GF-D8 (cell line): ENCODE data around the gene KLHL25.

Experiments
- DNase-seq: peaks from one replicate; lab custom pipeline; 2025; lab: John Stamatoyannopoulos, UW

Gene KLHL25

DNA sequence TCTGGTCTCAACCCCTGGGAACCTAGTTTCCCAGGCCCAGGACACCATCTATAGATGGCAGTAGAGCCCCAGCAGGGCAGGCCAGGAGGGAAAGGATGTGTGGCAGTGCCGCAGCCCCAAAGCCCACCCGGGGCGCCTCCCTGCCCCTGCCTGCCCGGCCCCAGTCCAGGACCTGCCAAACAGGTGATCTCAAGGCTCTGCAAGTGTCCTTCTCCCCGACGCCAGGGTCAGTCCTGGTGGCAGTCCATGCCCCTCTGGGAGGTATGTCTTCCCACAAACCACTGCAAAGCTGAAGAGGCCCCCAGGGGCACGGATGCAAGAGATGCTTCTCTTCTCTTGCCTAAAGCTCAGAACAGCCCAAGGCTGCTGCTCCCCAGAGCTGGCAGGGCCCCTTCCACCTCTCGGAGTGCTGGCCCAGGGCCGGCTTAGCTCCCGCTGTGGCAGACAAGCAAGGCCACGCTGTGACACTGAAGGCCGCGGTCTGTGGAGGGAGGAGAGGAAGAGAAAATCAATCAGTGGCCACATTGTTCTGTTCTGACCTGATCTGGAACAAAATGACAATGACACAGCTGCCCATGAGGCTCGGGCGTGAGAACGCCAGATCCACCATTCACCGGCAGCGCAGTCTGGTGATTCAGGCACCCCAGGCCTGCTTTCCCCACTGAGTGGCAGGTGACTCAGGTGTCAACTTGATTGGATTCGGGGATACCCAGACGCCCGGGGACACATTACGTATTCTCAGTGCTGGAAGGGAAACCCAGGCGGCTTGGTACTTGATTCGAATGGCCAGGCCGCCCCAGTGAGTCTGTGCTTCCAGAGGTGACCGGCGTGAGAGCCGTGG is 34.0 kb downstream of the KLHL25 start:
- DNase-seq, result no peak

DNA sequence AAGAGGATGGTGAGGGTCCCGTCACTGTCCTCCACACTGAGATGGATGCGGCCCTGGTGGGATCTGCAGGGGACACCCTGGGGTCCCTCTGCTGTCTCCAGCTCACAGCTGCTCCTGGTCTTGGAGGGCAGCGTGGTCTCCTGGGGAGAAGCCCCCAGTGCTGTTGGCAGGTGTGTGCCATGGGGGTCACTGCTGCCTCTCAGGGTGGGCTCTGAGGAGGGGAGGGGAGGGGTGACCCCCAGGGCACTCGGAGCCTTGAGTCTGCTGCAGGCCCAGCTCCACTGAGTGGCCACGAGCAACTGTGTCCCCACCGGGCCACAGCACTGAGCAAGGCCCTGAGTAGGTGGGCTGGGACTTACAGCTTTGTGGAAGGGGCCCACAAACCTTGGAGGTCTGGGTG is 34.7 kb downstream of the KLHL25 start:
- DNase-seq, result no peak

DNA sequence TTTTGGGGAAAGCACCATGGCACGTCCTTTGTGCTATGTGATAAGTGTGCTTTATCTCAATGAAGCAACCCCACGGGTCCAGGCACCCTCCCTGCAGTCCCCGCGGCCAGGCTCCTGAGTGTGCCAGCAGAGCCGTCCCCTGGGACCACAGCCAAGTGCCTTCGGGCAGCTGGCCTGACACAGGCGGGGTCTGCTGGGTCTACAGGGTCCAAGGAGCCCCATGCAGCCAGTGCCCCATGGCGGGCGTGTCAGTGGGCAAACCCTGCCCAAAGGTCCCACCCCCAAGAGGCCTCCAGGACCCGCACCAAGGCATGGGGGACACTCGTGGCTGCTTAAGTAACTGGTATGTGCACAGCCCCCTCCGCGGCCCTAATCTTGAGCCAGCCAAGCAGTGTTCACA is 35.3 kb downstream of the KLHL25 start:
- no peak for DNase-seq

DNA sequence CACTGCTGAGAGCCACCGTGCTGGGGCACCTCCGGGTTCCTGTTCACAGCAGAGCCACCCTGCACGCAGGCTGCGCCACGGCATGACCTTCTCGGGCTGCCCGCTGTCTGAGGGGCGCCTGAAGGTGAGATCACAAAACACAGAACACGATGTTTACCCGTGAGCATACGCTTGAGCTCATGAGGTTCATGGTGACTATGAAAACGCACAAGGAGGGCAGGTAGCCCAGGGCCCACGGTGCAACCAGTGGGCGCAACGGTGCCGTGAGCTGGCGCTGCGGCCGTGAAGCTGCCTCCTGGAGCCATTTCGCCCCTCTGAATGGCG is 36.1 kb downstream of the KLHL25 start:
- no peak for DNase-seq

DNA sequence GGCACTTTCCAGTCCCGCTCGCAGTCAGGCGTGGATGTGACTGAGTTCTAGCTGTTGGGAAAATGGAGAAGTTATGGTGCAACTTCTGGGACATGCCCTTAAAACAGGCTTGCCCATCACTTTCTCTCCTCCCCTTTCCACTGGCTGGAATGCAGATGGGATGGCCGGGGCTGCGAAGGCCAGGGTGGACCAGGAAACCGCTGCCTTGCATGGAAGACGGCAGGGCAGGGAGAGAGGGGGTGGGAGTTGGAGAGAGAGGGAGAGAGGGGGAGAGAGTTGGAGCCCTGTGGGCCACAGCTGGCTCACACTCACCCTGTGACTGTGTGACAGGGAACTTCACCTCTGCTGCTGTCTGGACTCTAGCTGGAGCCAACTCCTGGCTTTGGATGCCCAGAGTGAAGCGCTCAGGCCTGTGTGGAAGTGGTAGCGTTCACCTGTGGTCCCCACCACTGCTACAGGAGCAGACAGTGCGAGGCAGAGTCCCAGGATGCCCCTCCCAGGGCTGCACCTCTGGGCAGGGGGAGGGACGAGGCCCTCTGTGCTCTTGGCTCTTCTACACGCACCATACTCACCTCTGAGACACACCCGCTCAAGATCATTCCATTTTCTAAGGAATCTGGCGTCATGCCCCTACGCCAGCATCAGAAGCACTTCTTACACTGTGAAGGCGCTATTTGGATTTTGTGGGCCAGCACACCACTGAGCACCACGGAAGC is 36.6 kb downstream of the KLHL25 start:
- DNase-seq, result no peak

DNA sequence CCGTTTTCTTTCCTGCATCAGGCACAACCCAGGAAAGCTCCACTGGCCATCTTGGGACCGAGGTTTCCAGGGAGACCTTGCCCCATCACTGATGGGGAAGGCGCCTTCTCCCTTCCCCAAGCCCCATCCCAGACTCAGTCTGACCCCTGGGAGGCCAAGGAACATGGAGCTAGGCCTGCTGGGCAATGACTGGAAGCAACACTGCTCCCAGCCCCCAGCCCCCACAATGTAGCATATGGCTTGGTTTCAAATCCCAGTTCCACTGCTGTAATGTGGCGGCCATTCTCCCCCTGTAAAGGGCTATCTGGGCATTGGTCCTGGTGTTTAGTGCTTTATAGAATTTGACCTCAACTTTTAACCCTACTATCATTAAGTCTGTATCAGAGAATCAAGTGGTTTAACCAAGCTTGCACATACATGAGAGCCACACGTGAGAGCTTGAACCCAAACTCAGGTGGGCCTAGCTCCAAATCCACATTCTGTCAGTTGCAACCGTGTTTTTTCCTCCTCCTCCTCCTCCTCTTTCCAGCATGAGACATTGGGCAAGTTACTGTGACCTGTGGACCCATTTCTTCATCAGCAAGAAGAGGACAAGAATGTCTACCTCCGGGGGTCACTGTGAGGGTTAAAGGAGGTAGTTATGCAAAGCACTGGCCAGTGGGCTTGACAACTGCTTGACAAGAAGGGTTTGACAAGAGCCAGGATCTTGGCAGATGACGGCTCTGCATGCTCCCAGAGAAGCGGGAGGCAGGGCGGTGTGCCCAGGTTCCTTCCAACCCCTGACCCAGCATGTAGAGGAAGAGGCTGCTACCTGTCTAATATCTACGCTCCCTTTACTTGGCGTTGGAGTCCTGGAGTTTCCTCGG is 37.4 kb downstream of the KLHL25 start:
- DNase-seq, result no peak

DNA sequence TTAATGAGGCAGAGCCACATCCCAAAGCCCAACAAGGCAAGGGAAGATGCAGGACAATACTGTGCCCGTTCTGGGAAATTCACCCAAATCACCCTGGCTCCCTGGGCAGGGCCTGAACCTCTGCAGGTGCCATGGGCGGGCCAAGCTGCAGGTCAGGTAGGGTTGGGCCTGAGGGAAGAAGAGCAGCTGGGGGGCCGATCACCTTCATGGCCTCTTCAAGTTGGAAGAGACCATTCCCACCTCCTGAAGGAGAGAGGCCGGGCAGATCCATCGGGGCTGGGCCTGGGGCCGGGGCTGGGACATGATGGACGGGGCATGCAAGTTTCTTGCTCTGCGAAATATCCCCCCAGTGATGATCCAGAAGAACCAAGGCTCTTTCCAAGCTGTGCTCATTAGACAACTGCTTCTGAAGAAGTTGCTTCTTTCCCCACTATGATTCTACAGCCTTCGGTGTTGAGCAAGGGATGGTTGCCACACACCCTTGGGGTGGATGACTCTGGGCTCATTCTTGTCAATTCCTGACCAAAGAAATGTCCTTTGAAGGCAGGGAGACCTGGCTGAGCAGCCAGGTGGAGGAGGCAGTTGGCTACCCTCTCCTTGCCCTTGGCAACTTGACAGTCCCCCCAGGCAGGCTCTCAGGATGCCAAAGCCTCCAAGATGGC is 38.2 kb downstream of the KLHL25 start:
- no peak for DNase-seq

DNA sequence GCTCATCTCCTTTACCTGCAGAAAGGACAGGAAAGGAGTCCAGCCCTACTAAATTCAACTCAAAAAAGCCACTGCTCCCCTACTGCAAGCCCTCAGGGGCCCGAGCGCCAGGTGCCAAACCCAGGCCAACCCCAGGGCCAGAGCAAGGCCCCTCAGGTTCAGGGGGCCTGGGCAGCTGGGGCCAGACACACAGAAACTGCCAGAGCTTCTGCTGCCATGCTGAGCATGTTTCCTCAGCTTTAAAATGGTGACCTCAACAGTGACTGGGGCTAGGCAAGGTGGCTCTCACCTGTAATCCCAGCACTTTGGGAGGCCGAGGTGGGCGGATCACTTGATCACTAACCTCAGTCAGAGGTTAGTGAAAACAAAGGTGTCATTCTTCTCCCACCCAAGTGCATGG is 38.8 kb downstream of the KLHL25 start:
- no peak for DNase-seq

DNA sequence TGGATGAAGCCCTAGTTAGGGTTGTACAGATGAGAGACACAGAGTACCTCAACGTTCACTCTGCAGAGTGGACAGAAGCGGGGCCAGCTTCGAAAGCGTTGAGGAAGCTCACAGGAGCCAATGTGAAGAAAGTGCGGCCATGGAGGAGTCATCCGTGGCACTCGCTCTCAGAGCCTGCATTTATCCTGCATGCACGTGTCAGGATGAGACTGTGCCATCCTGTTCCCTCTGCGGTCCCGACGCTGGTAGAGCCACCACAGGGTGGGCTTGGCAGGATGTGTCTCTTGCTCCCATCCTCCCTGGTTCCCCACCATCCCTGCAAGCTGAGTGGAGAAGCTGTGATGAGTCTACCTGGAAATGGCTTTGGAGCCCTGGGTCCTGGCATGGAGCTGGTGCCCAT is 39.3 kb downstream of the KLHL25 start:
- DNase-seq, result no peak

DNA sequence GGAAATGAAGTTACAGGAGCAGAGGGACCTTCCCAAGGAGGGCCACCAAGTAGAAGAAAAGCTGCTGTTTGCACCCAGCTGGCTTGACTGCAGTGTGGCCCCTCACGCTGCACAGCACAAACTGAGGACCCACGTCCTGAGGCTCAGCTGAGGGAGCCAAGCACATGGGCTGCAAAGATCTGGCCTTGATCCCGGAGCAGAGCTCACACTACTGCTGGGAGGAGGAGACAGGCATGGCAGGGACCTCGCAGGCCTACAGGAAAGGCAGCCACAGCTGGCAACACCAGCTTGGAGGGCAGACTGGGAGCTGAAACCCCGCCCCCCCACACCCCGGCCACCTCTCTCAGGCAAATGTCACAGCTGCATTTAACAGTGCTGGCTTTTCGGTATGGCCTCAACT is 39.7 kb downstream of the KLHL25 start:
- DNase-seq, result no peak

DNA sequence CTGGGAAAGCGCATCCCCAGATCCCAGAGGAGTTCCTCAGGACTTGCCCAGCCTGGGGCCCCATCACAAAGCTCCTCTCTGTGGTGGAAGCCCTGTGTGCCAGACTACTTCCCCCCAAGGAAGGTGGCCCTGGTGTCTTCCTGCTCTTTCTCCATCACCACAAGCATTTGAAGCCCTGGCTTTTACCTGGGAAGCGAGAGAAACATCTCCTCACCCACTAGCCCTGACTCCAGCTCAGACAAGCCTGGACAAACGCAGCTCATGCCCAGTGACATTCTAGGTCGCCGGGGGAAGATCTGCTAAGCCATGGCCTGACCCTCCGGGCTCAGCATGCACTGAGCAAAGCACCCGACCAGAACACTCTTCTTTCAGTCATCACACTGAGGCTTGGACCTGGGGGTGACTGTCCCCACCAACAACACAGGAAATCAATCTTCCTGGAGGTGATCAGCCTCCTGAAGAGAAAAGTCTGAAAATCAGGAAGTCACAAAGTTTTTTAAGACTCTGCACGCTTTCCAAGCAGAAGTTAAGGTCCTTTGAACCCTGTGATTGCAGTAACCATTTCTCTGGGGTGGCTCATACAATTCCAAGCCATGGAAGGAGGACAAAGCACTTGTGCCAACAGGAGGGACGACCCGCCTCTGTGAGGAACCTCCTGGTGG is 40.8 kb downstream of the KLHL25 start:
- DNase-seq, result no peak

DNA sequence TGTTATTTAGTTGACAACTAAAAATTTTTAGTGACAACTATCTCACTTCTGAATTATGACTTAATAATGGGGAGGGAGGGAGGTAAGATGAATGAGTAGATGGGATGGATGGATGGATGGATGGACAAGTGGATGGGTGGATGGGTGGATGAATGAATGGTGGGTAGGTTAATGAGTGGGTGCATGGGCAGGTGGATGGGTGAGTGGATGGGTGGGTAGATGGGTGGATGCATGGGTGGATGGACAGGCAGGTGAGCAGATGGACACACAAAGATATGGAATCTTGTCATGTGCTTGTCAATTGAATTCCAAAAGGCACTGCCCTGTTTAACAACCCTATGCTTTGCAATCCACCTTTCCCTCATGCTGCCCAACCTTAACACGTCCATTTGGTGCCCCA is 41.5 kb downstream of the KLHL25 start:
- DNase-seq, result no peak

DNA sequence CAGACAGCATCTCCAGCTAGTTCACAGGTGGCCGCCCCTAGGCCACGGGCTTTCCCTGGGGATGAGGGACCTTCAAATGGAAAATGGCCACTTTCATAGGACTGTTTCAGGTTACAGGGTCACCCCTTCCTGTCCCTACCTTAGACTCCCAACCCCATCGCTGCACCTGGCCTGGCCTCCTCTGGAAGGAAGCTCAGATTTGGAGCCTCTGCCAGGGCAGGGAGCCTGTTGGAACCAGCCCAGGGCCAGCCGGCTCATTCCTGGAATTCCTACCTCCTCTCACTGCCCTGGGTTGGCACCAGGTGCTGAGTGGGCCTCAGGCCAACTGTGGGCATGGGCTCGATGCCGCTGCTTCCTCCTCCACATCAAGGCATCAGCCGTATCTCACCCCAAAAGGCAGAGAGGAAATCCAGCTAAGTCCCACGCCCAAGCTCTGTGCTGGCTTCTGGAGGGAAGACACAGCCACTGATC is 42.2 kb downstream of the KLHL25 start:
- no peak for DNase-seq

DNA sequence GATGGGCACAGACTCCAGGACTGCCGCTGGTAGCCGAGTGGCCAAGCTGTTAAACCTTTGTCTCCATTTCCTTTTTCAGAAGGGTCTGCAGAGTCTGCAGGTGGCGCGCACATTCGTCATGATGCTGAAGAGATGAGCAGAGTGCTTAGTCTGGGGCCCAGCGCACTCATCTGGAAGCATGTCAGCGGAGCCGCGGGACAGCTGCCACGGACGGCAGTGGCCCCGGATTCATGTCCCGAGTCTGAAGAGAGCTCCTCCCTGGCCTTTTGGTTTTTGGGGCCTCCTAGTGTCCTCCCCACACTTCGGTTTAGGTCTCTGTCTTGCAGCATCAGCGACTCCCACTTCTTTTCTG is 42.6 kb downstream of the KLHL25 start:
- no peak for DNase-seq

DNA sequence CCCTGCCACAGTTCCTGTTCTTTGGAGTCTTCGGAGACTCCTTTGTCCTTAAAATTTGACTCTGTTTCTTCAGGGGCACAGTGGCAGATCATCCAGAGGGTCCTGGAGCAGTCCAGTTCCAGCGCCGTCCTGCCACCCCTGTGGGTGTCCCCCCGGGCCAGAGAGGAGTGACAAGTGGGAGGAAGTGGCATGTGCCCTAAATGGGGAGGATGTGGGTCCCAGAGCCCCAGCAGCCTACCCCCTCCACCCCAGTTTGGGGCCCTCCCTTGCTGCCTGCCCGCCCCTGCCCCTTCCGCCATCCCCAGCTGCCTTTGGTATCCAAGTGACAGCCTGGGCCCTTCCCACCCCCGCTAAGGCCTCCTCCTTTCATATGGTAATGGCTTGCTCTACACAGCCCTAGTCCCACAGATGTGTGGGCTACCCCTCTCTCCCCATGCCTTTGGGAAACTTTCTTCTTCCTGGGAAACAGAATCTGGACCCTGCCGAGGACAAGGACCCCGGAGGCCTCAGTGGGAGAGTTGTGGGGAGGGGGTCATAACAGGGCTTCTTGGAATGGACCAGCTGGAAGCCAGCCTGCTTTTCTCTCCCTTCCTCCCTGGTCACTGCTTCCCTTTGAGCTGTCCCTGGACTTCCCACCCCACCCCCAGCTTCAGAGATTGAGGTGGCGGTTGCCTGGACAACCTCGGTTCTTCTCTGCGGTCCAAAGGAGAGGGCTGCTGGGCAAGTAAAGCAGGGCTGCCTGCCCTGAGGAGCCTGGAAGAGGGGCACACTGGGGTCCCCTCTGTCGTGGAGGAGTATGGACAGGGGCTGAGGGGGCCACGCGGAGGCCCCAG is 43.2 kb downstream of the KLHL25 start:
- DNase-seq, result no peak

DNA sequence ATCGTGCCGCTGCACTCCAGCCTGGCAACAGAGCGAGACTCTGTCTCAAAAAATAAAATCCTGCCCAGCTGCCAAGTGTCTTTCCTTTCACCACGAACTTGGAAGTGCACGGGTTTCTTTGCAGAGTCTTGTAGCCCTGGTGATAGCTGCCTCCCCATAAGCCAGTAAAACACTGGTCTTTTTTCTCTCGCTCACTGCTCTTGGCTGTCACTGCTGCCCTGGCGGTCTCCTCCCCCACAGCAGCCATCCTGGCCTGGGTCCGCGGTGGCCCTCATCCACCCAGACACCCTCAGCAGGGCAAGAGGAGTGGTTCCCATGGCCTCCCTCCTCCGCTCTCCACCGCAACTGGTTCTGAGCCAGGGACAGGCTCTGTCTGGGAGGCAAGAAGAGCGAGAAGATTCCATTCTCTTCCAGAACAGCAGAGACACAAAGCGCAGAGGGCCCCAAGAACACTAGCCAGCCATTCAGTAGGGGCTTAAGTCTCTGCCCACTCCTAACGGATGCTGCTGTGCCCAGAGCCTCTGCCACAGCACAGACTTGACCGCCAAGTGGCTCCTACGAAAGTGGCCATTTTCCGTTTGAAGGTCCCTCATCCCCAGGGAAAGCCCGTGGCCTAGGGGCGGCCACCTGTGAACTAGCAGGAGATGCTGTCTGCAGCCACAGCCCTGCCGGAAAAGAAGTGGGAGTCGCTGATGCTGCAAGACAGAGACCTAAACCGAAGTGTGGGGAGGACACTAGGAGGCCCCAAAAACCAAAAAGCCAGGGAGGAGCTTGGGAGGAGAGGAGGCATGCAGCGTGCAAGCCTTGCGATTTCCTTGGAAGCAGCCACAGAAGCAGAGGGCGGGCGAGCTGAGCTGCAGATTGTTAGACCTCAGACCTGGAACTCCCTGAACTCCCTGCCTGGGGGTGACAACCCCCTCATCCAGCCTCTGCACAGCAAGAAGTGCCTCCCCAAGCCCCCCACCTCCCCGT is 44.1 kb downstream of the KLHL25 start:
- no peak for DNase-seq

DNA sequence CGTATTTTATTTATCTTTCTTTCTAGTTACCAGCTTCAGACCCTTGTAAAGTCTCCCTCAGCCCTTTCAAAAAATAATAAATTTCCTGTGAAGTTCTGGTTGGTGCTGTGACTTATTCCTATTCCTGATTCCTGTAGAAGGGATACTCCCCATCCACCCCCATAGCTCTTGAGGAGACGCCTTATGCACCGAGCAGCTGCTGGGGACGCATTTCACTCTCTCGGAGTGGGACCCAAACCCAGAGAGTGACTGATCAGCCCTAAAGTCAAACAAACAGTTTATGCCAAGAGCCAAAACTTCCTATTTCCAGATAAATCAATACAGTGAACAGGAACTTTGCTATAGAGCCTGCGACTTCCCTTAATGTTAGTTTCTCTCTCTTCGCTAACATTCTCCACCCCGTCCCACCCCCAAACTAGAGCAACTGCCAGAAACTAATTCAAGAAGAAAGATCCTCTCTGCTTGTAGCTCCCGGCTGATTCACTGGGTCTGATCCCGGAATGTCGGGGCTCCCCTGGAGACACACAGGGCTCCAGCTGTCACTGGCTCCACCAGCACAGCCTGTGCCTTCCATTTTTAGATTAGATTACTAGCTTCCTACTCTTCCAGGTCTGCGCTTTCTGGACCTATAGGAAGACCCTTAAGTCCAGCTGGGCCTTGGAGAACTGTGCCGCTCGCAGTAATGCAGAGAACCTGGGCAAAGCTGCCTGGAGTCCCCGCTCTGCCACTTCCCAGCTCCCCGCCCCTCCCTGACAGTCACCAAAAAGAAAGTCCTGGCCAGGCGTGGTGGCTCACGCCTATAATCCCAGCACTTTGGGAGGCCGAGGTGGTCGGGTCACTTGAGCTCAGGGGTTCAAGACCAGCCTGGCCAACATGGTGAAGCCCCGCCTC is 45.2 kb downstream of the KLHL25 start:
- DNase-seq, result no peak

DNA sequence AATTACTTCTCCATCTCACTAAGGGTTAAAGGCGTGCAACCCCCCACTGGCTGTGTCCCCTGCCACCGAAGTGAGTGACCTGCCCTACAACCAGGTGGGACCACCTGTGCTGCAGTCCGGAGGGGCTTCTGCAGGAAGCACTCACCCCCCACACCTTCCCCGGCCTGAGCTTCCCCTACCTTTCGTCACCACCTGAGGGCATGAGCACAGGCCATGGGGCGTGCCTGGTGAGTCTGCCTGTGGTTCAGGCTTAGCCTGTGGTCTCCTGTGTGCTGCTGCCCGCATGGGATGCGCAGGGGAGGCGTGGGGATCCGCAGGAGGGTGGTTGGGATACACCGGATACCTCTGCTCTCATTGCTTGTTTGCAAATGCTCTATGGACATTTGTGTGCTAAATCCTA is 46.0 kb downstream of the KLHL25 start:
- no peak for DNase-seq

DNA sequence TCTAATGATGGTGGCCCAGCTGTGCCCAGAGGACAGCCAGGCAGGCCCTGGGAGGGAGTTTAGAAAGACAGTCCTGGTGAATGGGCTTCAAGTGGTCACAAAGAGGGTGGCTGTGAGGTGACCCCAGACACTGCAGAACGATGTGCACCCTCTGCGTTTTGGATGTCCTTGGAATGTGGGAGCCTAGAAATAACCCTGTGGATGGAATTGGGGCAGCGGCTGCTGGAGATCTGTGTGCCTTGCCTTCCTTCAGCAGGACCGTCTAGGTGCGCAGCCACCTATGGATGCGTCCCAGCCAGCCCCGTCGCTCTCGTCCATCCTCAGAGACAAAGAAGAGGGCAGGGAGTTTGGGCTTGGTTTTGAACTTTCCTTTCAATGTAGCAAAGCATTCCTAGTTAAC is 46.5 kb downstream of the KLHL25 start:
- DNase-seq, result no peak
